NB4 (cell line): ENCODE measurements around the gene CMBL.
"Not testable (repeated sequence)": the region's sequence is repeated elsewhere in the genome, so short reads cannot be mapped to it uniquely, and the experiment has no call there.

Source experiments
- DNase-seq: peaks from one replicate; pipeline ENCODE4 v3.0.0; 2010; ENCODE audit warnings: low read depth
- H3K4me3 ChIP-seq: one replicate; pipeline ENCODE4 v1.5.1; 2011; ENCODE audit warnings: mild to moderate bottlenecking, low read depth, low read length, moderate library complexity
- MYC ChIP-seq: IDR thresholded peaks from 2 replicates; pipeline ENCODE4 v1.6.1; 2011; ENCODE audit warnings: low read depth, low read length
- POLR2A ChIP-seq: IDR thresholded peaks from 2 replicates; pipeline ENCODE4 v1.6.1; 2011; ENCODE audit warnings: mild to moderate bottlenecking; ENCODE audit not compliant: insufficient read length; ENCODE audit errors: extremely low read depth
- TF ChIP-seq, protein P1 (sequence below): IDR thresholded peaks from one replicate; pipeline ENCODE4 v1.5.1; 2012; ENCODE audit warnings: low read depth, low read length
- TF ChIP-seq, protein P2 (sequence below): IDR thresholded peaks from 2 replicates; pipeline ENCODE4 v1.6.1; 2011; ENCODE audit warnings: low read depth, low read length

CMBL gene

DNA sequence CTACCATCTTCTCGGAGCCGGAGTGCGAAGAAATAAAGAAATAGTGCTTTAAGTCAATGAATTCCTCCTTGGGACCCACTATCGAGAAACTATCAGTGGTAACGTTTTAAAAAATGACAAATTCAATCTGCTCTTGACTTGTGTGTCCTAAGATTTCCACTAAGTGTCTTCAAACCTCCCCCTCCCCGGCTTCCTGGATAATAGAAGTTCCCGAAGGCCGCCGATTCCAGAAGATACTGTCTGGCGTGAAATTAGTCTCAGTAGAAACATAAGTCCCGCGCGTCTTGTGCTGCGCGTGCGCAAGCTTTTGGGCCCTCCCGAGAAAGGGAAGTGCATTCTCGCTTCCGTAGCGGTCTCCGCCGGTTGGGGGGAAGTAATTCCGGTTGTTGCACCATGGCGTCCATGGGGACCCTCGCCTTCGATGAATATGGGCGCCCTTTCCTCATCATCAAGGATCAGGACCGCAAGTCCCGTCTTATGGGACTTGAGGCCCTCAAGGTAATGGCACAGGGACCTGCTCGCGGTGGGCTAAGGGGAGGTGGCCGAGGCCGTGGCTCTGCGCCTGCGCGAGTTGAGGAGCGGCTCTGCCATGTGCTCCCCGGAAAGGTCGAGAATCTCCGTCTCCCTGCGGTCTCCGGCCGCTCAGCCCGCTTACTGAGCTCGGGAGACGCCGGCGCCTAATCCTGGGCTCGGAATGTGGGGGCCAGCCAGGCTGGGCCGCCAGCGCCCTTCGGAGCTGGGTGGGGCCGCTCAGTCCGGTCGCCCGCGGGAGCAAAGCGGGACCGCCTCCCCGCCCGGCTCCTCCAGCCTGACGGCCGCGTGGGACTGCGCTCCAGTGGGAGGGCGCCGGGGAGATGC lies 57.5 kb downstream of the CMBL start, which contains the start of gene CCT5:
CCT5 (plus strand) TSS at position 333 of the 858 bp plus-strand sequence; CDS start at position 394, 61 bp downstream.
- TF ChIP-seq, protein P1, sequence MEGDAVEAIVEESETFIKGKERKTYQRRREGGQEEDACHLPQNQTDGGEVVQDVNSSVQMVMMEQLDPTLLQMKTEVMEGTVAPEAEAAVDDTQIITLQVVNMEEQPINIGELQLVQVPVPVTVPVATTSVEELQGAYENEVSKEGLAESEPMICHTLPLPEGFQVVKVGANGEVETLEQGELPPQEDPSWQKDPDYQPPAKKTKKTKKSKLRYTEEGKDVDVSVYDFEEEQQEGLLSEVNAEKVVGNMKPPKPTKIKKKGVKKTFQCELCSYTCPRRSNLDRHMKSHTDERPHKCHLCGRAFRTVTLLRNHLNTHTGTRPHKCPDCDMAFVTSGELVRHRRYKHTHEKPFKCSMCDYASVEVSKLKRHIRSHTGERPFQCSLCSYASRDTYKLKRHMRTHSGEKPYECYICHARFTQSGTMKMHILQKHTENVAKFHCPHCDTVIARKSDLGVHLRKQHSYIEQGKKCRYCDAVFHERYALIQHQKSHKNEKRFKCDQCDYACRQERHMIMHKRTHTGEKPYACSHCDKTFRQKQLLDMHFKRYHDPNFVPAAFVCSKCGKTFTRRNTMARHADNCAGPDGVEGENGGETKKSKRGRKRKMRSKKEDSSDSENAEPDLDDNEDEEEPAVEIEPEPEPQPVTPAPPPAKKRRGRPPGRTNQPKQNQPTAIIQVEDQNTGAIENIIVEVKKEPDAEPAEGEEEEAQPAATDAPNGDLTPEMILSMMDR = no peak
- TF ChIP-seq, protein P2, sequence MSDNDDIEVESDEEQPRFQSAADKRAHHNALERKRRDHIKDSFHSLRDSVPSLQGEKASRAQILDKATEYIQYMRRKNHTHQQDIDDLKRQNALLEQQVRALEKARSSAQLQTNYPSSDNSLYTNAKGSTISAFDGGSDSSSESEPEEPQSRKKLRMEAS = peak; percentile 96
- TF ChIP-seq POLR2A = peak; percentile 99
- peak; percentile 97; the same call in 1 of the 2 replicates for TF ChIP-seq MYC
- H3K4me3 ChIP-seq = peak within 1 kb of the TSS; percentile 98
- DNase-seq = peak; percentile 99

DNA sequence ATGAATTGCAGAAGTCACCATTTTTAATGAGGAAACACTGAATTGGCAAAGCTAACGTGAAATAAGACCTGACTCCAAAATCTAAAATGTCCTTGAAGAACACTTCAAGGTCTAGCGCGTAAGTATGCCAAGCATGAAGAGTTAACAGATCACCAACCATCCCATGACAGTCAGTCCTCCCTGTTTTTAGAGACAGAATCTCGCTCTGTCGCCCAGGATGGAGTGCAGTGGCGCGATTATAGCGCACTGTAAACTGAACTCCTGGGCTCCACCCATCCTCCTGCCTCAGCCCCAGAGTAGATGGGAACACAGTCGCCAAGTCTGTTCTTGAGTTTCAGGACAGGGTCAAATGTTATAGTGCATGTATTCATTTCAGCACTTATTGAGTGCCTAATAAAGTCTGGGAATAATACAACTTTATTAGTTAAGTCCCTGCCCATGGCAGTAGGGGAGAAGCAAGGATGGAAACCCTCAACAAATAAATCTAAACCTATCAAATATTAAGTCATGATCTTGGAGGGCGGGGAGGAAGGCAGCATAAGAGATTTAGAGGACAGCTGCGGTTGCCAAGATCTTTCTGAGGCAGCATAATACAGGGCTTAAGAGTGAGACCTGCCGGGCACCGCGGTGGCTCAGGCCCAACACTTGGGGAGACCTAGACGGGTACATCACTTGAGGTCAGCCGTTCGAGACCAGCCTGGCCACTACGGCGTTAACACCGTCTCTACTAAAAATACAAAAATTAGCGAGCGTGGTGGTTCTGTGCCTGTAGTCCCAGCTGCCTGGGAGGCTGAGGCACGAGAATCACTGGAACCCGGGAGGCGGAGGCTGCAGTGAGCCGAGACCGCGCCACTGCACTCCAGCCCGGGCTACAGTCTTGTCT lies 59.1 kb downstream of the CMBL start:
- H3K4me3 ChIP-seq = peak overlapping the region; percentile 98
- DNase-seq = peak; percentile 32
- TF ChIP-seq, protein P1 = no peak
- TF ChIP-seq MYC (no peak), POLR2A (no peak)
- TF ChIP-seq, protein P2 = no peak

DNA sequence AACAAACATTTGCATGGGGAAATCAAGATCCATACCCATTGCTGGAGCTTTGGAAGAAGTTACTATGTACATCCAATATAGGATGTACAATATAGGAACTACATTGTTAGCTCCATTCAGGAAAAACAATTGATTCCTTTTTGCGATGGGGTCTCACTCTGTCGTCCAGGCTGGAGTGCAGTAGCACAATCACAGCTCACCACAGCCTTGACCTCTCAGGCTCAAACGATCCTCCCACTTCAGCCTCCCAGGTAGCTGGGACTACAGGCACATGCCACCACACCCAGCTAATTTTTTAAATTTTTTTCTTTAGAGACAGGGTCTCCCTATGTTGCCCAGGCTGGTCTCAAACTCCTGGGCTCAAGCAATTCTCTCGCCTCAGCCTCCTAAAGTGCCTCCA lies 60.5 kb downstream of the CMBL start:
- DNase-seq, H3K4me3 ChIP-seq: not testable (repeated sequence)

DNA sequence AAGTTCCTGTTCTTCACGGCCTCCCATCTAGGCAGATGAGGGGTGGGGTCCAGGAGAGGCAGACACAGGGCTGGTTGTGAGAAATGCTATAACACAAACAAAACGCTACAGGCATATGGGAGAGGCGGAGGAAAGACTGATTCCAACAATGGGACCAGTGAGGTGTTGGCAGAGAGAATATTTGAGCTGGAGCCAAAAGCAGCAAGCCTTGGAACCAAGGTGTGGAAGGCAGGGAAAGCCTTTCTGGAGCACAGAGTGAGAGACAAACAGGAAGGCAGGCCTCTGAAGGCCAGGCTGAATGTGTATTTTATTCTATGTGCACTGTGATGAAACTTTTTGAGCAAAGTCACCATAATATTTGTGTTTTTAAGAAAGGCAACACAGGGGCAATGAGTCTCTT lies 60.9 kb downstream of the CMBL start:
- TF ChIP-seq, protein P1 = no peak
- TF ChIP-seq MYC = no peak
- no peak for TF ChIP-seq POLR2A
- TF ChIP-seq, protein P2 = no peak
- DNase-seq = no peak
- H3K4me3 ChIP-seq = no peak overlapping the region

DNA sequence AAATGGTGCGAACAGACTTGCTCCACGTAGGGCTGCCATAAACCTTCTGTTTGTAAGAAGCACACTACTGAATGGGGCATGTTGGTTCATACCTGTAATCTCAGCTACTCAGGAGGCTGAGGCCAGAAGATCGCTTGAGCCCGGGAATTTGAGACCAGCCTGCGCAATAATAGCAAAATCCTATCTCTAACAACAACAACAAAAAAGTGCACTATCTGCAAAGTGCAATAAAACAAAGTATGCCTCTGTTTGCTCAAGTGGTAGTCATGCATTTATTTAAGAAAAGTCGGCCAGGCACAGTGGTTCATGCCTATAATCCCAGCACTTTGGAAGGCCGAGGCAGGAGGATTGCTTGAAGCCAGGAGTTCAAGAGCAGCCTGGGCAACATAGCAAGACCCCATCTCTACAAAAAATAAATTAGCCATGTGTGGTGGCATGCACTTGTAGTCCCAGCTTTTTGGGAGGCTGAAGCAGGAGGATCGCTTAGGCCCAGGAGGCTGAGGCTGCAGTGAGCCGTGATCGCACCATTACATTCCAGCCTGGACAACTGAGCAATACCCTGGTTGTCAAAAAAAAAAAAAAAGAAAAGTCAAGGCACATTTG lies 63.3 kb downstream of the CMBL start:
- no peak for DNase-seq
- H3K4me3 ChIP-seq = no peak overlapping the region
- TF ChIP-seq, protein P2 = no peak
- TF ChIP-seq POLR2A = no peak
- TF ChIP-seq, protein P1 = no peak
